Gastrocnemius medialis (tissue), 4 donors: ENCODE results near the gene DZIP3. TPM values are rescaled to one million over a fixed set of nuclear protein-coding genes. Genes with fewer than 3 reads are reported as not detected.

Source experiments
- ATAC-seq, 2 donors: fragments of 150-250 bp; one replicate each; pipeline ENCODE4 v1.9.1; 2016
- DNase-seq, 2 donors: peaks; one replicate each; pipeline ENCODE4 v3.0.0-alpha.2; 2019
- H3K27ac ChIP-seq, 4 donors: fragments of 200-600 bp; sonication (generic); 1 replicate in 1 of 4; 2 replicates in 3 of 4; pipeline ENCODE4 v1.5.1; 2016 to 2018; ENCODE audit warnings: mild to moderate bottlenecking in 2 of 4, moderate library complexity in 1 of 4
- H3K27me3 ChIP-seq, 3 donors: fragments of 200-600 bp; sonication (generic) in 2 of 3; 1 replicate in 1 of 3; 2 replicates in 2 of 3; pipeline versions ENCODE4 v1.5.1 to v1.6.0; 2016 to 2019; ENCODE audit warnings: mild to moderate bottlenecking in 1 of 3, moderate library complexity in 1 of 3
- H3K36me3 ChIP-seq, 2 donors: fragments of 200-600 bp; sonication (generic) in 1 of 2; one replicate each; pipeline ENCODE4 v1.5.1; 2017 to 2018
- H3K4me1 ChIP-seq, 2 donors: fragments of 200-600 bp; sonication (generic) in 1 of 2; one replicate each; pipeline ENCODE4 v1.5.1; 2016 to 2017; ENCODE audit warnings: mild to moderate bottlenecking in 2 of 2
- H3K4me3 ChIP-seq, 4 donors: fragments of 200-600 bp; sonication (generic) in 3 of 4; 1 replicate in 1 of 4; 2 replicates in 3 of 4; pipeline ENCODE4 v1.5.1; 2016 to 2019; ENCODE audit warnings: mild to moderate bottlenecking in 2 of 4
- H3K9me3 ChIP-seq, 3 donors: fragments of 200-600 bp; sonication (generic) in 2 of 3; 1 replicate in 1 of 3; 2 replicates in 2 of 3; pipeline ENCODE4 v1.5.1; 2016 to 2019
- POLR2A ChIP-seq, 2 donors: fragments of 450-650 bp; IDR thresholded peaks; one replicate each; pipeline ENCODE4 v1.6.1; 2017; ENCODE audit warnings: antibody characterized with exemption in 2 of 2, mild to moderate bottlenecking in 2 of 2, moderate library complexity in 2 of 2
- in situ Hi-C, 4 donors: fragments of 200-750 bp; cut with MboI; loops; one replicate each; pipeline versions ENCODE4 v1.15.0 to v1.8.0; 2017; ENCODE audit warnings: low sequenced_read_pairs in 4 of 4
- intact Hi-C: fragments of 100-400 bp; cut with DNase I; formaldehyde crosslinking; loops from one replicate; pipeline ENCODE4 v1.15.1; 2023; ENCODE audit warnings: low total_unique reads
- total RNA-seq, 4 donors: library from RNA; depleted of rRNA; stranded (reverse); fragments of >200 nt; gene quantifications; one replicate each; pipeline versions ENCODE4 v1.1.0 to v1.2.3, GENCODE V29; 2016
- TF ChIP-seq, protein P1 (sequence below), 5 experiments: fragments of 450-650 bp in 3 of 5; fragments of 200-600 bp in 2 of 5; sonication (generic) in 2 of 5; IDR thresholded peaks in 4 of 5; conservative IDR thresholded peaks in 1 of 5; 1 replicate in 4 of 5; 2 replicates in 1 of 5; pipeline ENCODE4 v1.5.1; 2016 to 2019; ENCODE audit warnings: antibody characterized with exemption in 5 of 5, mild to moderate bottlenecking in 3 of 5, moderate library complexity in 3 of 5

Gene DZIP3
- total RNA-seq, 4 donors from 2014 or later, result 3.4 to 7.8 (median 5.7) TPM

GRCh38 chr3:108719178-108719806 is 129.8 kb downstream of the DZIP3 start:
- in situ Hi-C loops (no loop called here), intact Hi-C loops (no loop called here)
- TF ChIP-seq, protein P1, sequence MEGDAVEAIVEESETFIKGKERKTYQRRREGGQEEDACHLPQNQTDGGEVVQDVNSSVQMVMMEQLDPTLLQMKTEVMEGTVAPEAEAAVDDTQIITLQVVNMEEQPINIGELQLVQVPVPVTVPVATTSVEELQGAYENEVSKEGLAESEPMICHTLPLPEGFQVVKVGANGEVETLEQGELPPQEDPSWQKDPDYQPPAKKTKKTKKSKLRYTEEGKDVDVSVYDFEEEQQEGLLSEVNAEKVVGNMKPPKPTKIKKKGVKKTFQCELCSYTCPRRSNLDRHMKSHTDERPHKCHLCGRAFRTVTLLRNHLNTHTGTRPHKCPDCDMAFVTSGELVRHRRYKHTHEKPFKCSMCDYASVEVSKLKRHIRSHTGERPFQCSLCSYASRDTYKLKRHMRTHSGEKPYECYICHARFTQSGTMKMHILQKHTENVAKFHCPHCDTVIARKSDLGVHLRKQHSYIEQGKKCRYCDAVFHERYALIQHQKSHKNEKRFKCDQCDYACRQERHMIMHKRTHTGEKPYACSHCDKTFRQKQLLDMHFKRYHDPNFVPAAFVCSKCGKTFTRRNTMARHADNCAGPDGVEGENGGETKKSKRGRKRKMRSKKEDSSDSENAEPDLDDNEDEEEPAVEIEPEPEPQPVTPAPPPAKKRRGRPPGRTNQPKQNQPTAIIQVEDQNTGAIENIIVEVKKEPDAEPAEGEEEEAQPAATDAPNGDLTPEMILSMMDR (IDR thresholded peaks at IDR 0.05 in 4 of 5, conservative IDR thresholded peaks at IDR 0.05 in 1 of 5), result no peak
- TF ChIP-seq POLR2A (IDR thresholded peaks at IDR 0.05), result no peak
- H3K4me1 ChIP-seq, result no peaks in the 10 kb centered on the region
- H3K27me3 ChIP-seq, result no peaks in the 10 kb centered on the region
- DNase-seq (no peak), ATAC-seq (no peak)
- no peaks in the 10 kb centered on the region for H3K9me3 ChIP-seq
- no peak overlapping the region for H3K4me3 ChIP-seq
- no peaks in the 10 kb centered on the region for H3K36me3 ChIP-seq
- H3K27ac ChIP-seq, result no peak overlapping the region

- intact Hi-C loops, result no loop called here
- ATAC-seq, result no peak
Measured at GRCh38 chr3:108722724-108723123, 133.2 kb downstream of the DZIP3 start.

DNA sequence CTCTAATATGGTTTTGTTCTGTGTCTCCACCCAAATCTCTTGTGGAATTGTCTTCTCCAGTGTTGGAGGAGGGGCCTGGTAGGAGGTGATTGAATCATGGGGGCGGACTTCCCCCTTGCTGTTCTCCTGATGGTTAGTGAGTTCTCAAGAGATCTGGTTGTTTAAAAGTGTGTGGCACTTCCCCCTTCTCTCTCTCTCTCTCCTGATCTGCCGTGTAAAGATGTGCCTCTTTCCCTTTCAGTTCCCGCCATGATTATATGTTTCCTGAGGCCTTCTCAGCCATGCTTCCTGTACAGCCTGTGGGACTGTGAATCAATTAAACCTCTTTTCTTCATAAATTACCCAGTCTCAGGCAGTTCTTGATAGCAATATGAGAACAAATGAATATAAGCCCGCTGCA is 134.6 kb downstream of the DZIP3 start:
- Histone ChIP-seq H3K9me3 (no peaks in the 10 kb centered on the region), H3K4me3 (no peak overlapping the region), H3K27ac (no peak overlapping the region), H3K27me3 (no peaks in the 10 kb centered on the region), H3K36me3 (no peaks in the 10 kb centered on the region), H3K4me1 (no peaks in the 10 kb centered on the region)
- intact Hi-C loops (no loop called here), in situ Hi-C loops (no loop called here)
- no peak for TF ChIP-seq POLR2A (IDR thresholded peaks at IDR 0.05)
- TF ChIP-seq, protein P1 (IDR thresholded peaks at IDR 0.05 in 4 of 5, conservative IDR thresholded peaks at IDR 0.05 in 1 of 5), result no peak
- DNase-seq (no peak), ATAC-seq (no peak)

More at GRCh38 chr3:108722724-108723123, 133.2 kb downstream of the DZIP3 start:
- no peaks in the 10 kb centered on the region for H3K4me1 ChIP-seq
- TF ChIP-seq, protein P1 (IDR thresholded peaks at IDR 0.05 in 4 of 5, conservative IDR thresholded peaks at IDR 0.05 in 1 of 5), result no peak
- H3K36me3 ChIP-seq, result no peaks in the 10 kb centered on the region
- H3K4me3 ChIP-seq, result no peak overlapping the region
- H3K27me3 ChIP-seq, result no peaks in the 10 kb centered on the region
- in situ Hi-C loops, result no loop called here
- DNase-seq, result no peak
- no peak overlapping the region for H3K27ac ChIP-seq
- no peaks in the 10 kb centered on the region for H3K9me3 ChIP-seq

GRCh38 chr3:108728105-108728504 is 138.6 kb downstream of the DZIP3 start:
- Histone ChIP-seq H3K27ac (no peak overlapping the region), H3K4me1 (no peaks in the 10 kb centered on the region), H3K9me3 (no peaks in the 10 kb centered on the region), H3K27me3 (no peaks in the 10 kb centered on the region), H3K4me3 (no peak overlapping the region), H3K36me3 (no peaks in the 10 kb centered on the region)
- intact Hi-C loops (no loop called here), in situ Hi-C loops (no loop called here)
- ATAC-seq, result no peak
- DNase-seq, result no peak
- no peak for TF ChIP-seq POLR2A (IDR thresholded peaks at IDR 0.05)
- TF ChIP-seq, protein P1 (IDR thresholded peaks at IDR 0.05 in 4 of 5, conservative IDR thresholded peaks at IDR 0.05 in 1 of 5), result no peak

DNA sequence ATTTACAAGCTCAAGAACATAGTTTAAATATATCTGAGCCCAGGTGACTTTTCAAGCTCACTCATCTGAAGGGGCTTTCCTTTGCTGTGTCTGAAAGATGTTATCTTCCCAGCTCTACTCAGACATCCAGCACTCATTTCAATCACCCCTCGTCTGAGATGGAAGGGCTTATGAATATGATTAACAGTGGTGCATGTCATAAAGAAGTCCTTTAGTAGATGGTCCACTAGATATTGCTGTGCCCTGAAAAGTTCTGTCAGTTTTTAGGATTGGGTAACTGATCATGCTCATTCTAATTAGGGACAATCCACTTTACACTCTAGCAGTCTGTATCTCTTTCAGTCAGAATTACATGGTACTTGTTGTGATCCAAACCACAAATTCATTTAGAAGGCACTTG is 139.4 kb downstream of the DZIP3 start:
- no peak for ATAC-seq
- Histone ChIP-seq H3K9me3 (no peaks in the 10 kb centered on the region), H3K27ac (no peak overlapping the region), H3K27me3 (no peaks in the 10 kb centered on the region), H3K36me3 (no peaks in the 10 kb centered on the region), H3K4me3 (no peak overlapping the region), H3K4me1 (no peaks in the 10 kb centered on the region)
- intact Hi-C loops, result no loop called here
- in situ Hi-C loops, result no loop called here
- TF ChIP-seq, protein P1 (IDR thresholded peaks at IDR 0.05 in 4 of 5, conservative IDR thresholded peaks at IDR 0.05 in 1 of 5), result no peak
- TF ChIP-seq POLR2A (IDR thresholded peaks at IDR 0.05), result no peak
- no peak for DNase-seq
